ENCODE measurements around the gene NOP53.

NOP53 gene

DNA sequence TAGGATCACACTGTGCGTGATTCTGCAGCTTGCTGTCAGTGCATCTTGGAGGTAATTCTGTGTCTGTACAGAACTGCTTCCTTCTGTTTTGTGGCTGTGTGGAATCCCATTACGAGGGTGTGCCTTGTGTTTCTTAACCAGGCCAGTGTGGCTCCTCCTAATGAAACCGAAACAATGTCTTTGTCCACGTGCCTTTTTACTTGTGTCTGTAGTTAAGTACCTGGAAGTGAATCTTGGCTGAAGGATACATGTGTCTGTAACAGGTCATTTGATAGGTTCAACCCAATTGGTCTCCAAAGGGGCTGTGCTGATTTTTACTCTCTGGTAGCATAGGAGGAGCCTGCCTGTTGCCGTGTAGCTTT is 13.1 kb downstream of the NOP53 start:
- Histone ChIP-seq H2BK120ac (ENCODE audit: low read depth, low read length) (no peak overlapping the region), H3K14ac (ENCODE audit: low read length in 2 of 2) (no peak overlapping the region), H2BK15ac (ENCODE audit: low read depth, poor library complexity, severe bottlenecking) (no peak overlapping the region), H3K9me3 (ENCODE audit: control insufficient read depth, low read length) (no peaks in the 10 kb centered on the region), H3K4me1 (ENCODE audit: control insufficient read depth, insufficient read depth, low read depth, low read length) (no peaks in the 10 kb centered on the region), H3K9ac (ENCODE audit: low read length) (no peak overlapping the region), H3K36me3 (ENCODE audit: control insufficient read depth in 1 of 2, insufficient read depth in 2 of 2, low read depth in 1 of 2, low read length in 2 of 2) (peaks cover 61 to 66% of the 10 kb centered on the region in 2 experiments), H3K79me1 (replicated peaks; ENCODE audit: low read length, poor library complexity, severe bottlenecking) (peaks cover 17% of the 10 kb centered on the region), H3K4me2 (ENCODE audit: low read length, poor library complexity, severe bottlenecking) (no peak overlapping the region), H4K8ac (ENCODE audit: low read length) (no peak overlapping the region), H3K18ac (ENCODE audit: low read depth in 1 of 2, low read length in 2 of 2) (no peak overlapping the region), H2AK5ac (ENCODE audit: low read length, severe bottlenecking) (no peak overlapping the region), H3K4me3 (ENCODE audit: insufficient read depth in 1 of 2, low read depth in 1 of 2, low read length in 2 of 2) (no peak overlapping the region), H3K4ac (ENCODE audit: low read depth in 1 of 2, low read length in 2 of 2) (no peak overlapping the region), H2AFZ (ENCODE audit: low read depth, low read length) (no peak overlapping the region), H4K91ac (ENCODE audit: low read length) (no peak overlapping the region), H3K27me3 (ENCODE audit: control insufficient read depth in 1 of 2, insufficient read depth in 1 of 2, low read length in 2 of 2) (no peaks in the 10 kb centered on the region), H2BK12ac (ENCODE audit: low read length in 2 of 2) (no peak overlapping the region), H3K27ac (ENCODE audit: low read length, poor library complexity, severe bottlenecking) (no peak overlapping the region), H3K23ac (ENCODE audit: low read length in 2 of 2) (no peak overlapping the region), H2BK5ac (ENCODE audit: low read depth, low read length, poor library complexity, severe bottlenecking) (no peak overlapping the region)
- WGBS: over 99% methylated on average over 5 of the region's 5 CpGs
- DNase-seq: no peak

DNA sequence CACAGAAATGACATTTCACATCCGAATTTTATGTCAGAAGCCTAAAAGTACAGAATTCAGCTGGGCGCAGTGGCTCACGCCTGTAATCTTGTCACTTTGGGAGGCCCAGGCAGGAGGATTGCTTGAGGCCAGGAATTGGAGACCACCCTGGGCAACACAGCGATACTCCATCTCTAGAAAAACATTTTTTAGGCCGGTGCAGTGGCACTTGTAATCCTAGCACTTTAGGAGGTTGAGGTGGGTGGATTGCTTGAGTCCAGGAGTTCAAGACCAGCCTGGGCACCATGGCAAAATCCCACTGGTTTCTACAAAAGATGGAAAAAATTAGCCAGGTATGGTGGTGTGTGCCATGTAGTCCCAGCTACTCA is 15.3 kb downstream of the NOP53 start:
- WGBS: 87% methylated on average over 5 of the region's 5 CpGs

GRCh38 chr19:47761566-47761965 is 16.2 kb downstream of the NOP53 start:
- Histone ChIP-seq H3K4ac (ENCODE audit: low read depth in 1 of 2, low read length in 2 of 2) (no peak overlapping the region), H3K4me3 (ENCODE audit: insufficient read depth in 1 of 2, low read depth in 1 of 2, low read length in 2 of 2) (no peak overlapping the region), H3K14ac (ENCODE audit: low read length in 2 of 2) (no peak overlapping the region), H4K8ac (ENCODE audit: low read length) (no peak overlapping the region), H2AK5ac (ENCODE audit: low read length, severe bottlenecking) (no peak overlapping the region), H2AFZ (ENCODE audit: low read depth, low read length) (no peak overlapping the region), H3K9ac (ENCODE audit: low read length) (no peak overlapping the region), H3K18ac (ENCODE audit: low read depth in 1 of 2, low read length in 2 of 2) (no peak overlapping the region), H3K27ac (ENCODE audit: low read length, poor library complexity, severe bottlenecking) (no peak overlapping the region), H2BK15ac (ENCODE audit: low read depth, poor library complexity, severe bottlenecking) (no peak overlapping the region), H2BK120ac (ENCODE audit: low read depth, low read length) (no peak overlapping the region), H2BK5ac (ENCODE audit: low read depth, low read length, poor library complexity, severe bottlenecking) (no peak overlapping the region), H3K9me3 (ENCODE audit: control insufficient read depth, low read length) (no peaks in the 10 kb centered on the region), H3K36me3 (ENCODE audit: control insufficient read depth in 1 of 2, insufficient read depth in 2 of 2, low read depth in 1 of 2, low read length in 2 of 2) (peaks cover 34 to 36% of the 10 kb centered on the region in 2 experiments), H3K27me3 (ENCODE audit: control insufficient read depth in 1 of 2, insufficient read depth in 1 of 2, low read length in 2 of 2) (no peaks in the 10 kb centered on the region), H2BK12ac (ENCODE audit: low read length in 2 of 2) (no peak overlapping the region), H3K79me1 (replicated peaks; ENCODE audit: low read length, poor library complexity, severe bottlenecking) (no peaks in the 10 kb centered on the region), H3K4me1 (ENCODE audit: control insufficient read depth, insufficient read depth, low read depth, low read length) (peaks cover 5% of the 10 kb centered on the region), H4K91ac (ENCODE audit: low read length) (no peak overlapping the region), H3K4me2 (ENCODE audit: low read length, poor library complexity, severe bottlenecking) (no peak overlapping the region), H3K23ac (ENCODE audit: low read length in 2 of 2) (no peak overlapping the region)
- WGBS: 70% methylated on average over 5 of the region's 5 CpGs
- no peak for DNase-seq

More for the DNA sequence above, 15.3 kb downstream of the NOP53 start:
- H3K14ac ChIP-seq (ENCODE audit: low read length in 2 of 2): no peak overlapping the region
- H3K23ac ChIP-seq (ENCODE audit: low read length in 2 of 2): no peak overlapping the region
- H4K8ac ChIP-seq (ENCODE audit: low read length): no peak overlapping the region
- H2BK120ac ChIP-seq (ENCODE audit: low read depth, low read length): no peak overlapping the region
- H3K9me3 ChIP-seq (ENCODE audit: control insufficient read depth, low read length): no peaks in the 10 kb centered on the region
- no peak overlapping the region for H3K4me3 ChIP-seq (ENCODE audit: insufficient read depth in 1 of 2, low read depth in 1 of 2, low read length in 2 of 2)
- no peak overlapping the region for H3K4me2 ChIP-seq (ENCODE audit: low read length, poor library complexity, severe bottlenecking)
- no peak overlapping the region for H3K9ac ChIP-seq (ENCODE audit: low read length)
- no peak for DNase-seq
- peaks cover 2% of the 10 kb centered on the region for H3K4me1 ChIP-seq (ENCODE audit: control insufficient read depth, insufficient read depth, low read depth, low read length)
- no peak overlapping the region for H4K91ac ChIP-seq (ENCODE audit: low read length)
- H2AK5ac ChIP-seq (ENCODE audit: low read length, severe bottlenecking): no peak overlapping the region
- no peak overlapping the region for H2BK5ac ChIP-seq (ENCODE audit: low read depth, low read length, poor library complexity, severe bottlenecking)
- no peaks in the 10 kb centered on the region for H3K27me3 ChIP-seq (ENCODE audit: control insufficient read depth in 1 of 2, insufficient read depth in 1 of 2, low read length in 2 of 2)
- no peak overlapping the region for H3K4ac ChIP-seq (ENCODE audit: low read depth in 1 of 2, low read length in 2 of 2)
- peaks cover 44 to 46% of the 10 kb centered on the region in 2 experiments for H3K36me3 ChIP-seq (ENCODE audit: control insufficient read depth in 1 of 2, insufficient read depth in 2 of 2, low read depth in 1 of 2, low read length in 2 of 2)
- no peak overlapping the region for H3K27ac ChIP-seq (ENCODE audit: low read length, poor library complexity, severe bottlenecking)
- no peak overlapping the region for H2AFZ ChIP-seq (ENCODE audit: low read depth, low read length)
- no peak overlapping the region for H3K18ac ChIP-seq (ENCODE audit: low read depth in 1 of 2, low read length in 2 of 2)
- peaks cover 5% of the 10 kb centered on the region for H3K79me1 ChIP-seq (replicated peaks; ENCODE audit: low read length, poor library complexity, severe bottlenecking)
- H2BK15ac ChIP-seq (ENCODE audit: low read depth, poor library complexity, severe bottlenecking): no peak overlapping the region
- H2BK12ac ChIP-seq (ENCODE audit: low read length in 2 of 2): no peak overlapping the region

DNA sequence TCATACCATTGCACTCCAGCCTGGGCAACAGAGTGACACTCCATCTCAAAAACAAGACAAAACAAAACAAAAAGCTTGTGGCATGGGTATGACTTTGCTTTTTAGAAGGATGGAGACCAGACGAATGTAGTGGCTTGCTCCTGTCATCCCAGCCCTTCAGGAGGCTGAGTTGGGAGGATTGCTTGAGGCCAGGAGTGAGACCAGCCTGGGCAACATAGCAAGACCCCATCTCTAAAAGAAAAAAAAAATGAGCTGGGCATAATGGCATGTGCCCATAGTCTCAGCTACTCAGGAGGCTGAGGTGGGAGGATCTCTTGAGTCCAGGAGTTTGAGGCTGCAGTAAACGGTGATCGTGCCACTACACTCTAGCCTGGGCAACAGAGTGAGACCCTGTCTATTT is 16.8 kb downstream of the NOP53 start:
- H2BK120ac ChIP-seq (ENCODE audit: low read depth, low read length): no peak overlapping the region
- no peak overlapping the region for H4K8ac ChIP-seq (ENCODE audit: low read length)
- no peak overlapping the region for H4K91ac ChIP-seq (ENCODE audit: low read length)
- H3K4ac ChIP-seq (ENCODE audit: low read depth in 1 of 2, low read length in 2 of 2): no peak overlapping the region
- no peaks in the 10 kb centered on the region for H3K79me1 ChIP-seq (replicated peaks; ENCODE audit: low read length, poor library complexity, severe bottlenecking)
- no peak overlapping the region for H2AK5ac ChIP-seq (ENCODE audit: low read length, severe bottlenecking)
- no peak overlapping the region for H3K9ac ChIP-seq (ENCODE audit: low read length)
- peaks cover 28 to 30% of the 10 kb centered on the region in 2 experiments for H3K36me3 ChIP-seq (ENCODE audit: control insufficient read depth in 1 of 2, insufficient read depth in 2 of 2, low read depth in 1 of 2, low read length in 2 of 2)
- peaks cover 5% of the 10 kb centered on the region for H3K4me1 ChIP-seq (ENCODE audit: control insufficient read depth, insufficient read depth, low read depth, low read length)
- H3K4me2 ChIP-seq (ENCODE audit: low read length, poor library complexity, severe bottlenecking): no peak overlapping the region
- no peak for DNase-seq
- no peak overlapping the region for H2BK12ac ChIP-seq (ENCODE audit: low read length in 2 of 2)
- no peak overlapping the region for H3K18ac ChIP-seq (ENCODE audit: low read depth in 1 of 2, low read length in 2 of 2)
- H3K4me3 ChIP-seq (ENCODE audit: insufficient read depth in 1 of 2, low read depth in 1 of 2, low read length in 2 of 2): no peak overlapping the region
- H2BK15ac ChIP-seq (ENCODE audit: low read depth, poor library complexity, severe bottlenecking): no peak overlapping the region
- 65% methylated on average over 3 of the region's 3 CpGs for WGBS
- H3K27me3 ChIP-seq (ENCODE audit: control insufficient read depth in 1 of 2, insufficient read depth in 1 of 2, low read length in 2 of 2): no peaks in the 10 kb centered on the region
- H3K23ac ChIP-seq (ENCODE audit: low read length in 2 of 2): no peak overlapping the region
- H3K9me3 ChIP-seq (ENCODE audit: control insufficient read depth, low read length): no peaks in the 10 kb centered on the region
- H2BK5ac ChIP-seq (ENCODE audit: low read depth, low read length, poor library complexity, severe bottlenecking): no peak overlapping the region
- no peak overlapping the region for H2AFZ ChIP-seq (ENCODE audit: low read depth, low read length)
- H3K27ac ChIP-seq (ENCODE audit: low read length, poor library complexity, severe bottlenecking): no peak overlapping the region
- H3K14ac ChIP-seq (ENCODE audit: low read length in 2 of 2): no peak overlapping the region
